Left lung (tissue), 10 donors: Measurements from ENCODE around the gene TP53BP1. TPM values are rescaled to one million over a fixed set of nuclear protein-coding genes. Genes with fewer than 3 reads are reported as not detected.

ENCODE experiments used
- ATAC-seq: fragments of 200-7000 bp; cut with Tn5 transposase; one replicate; pipeline ENCODE4 v1.9.1; 2020; ENCODE audit warnings: moderate library complexity
- DNase-seq, 4 donors: peaks; one replicate each; pipeline ENCODE4 v3.0.0-alpha.2; 2013 to 2020
- H3K27ac ChIP-seq, 2 donors: fragments of 200-600 bp; sonication (generic) in 1 of 2; one replicate each; pipeline versions ENCODE4 v1.5.0 to v1.8.0; 2020 to 2021
- H3K27me3 ChIP-seq, 2 donors: fragments of 200-600 bp; sonication (generic) in 1 of 2; one replicate each; pipeline versions ENCODE4 v1.5.0 to v1.8.0; 2020 to 2021
- H3K36me3 ChIP-seq, 2 donors: fragments of 200-600 bp; sonication (generic) in 1 of 2; one replicate each; pipeline versions ENCODE4 v1.5.0 to v1.8.0; 2020 to 2021
- H3K4me1 ChIP-seq, 2 donors: fragments of 200-600 bp; one replicate each; pipeline ENCODE4 v1.8.0; 2021
- H3K4me3 ChIP-seq, 2 donors: fragments of 200-600 bp; sonication (generic) in 1 of 2; one replicate each; pipeline versions ENCODE4 v1.5.0 to v1.8.0; 2020 to 2021; ENCODE audit warnings: mild to moderate bottlenecking in 1 of 2
- H3K9me3 ChIP-seq, 2 donors: fragments of 200-600 bp; sonication (generic) in 1 of 2; one replicate each; pipeline versions ENCODE4 v1.5.0 to v1.8.0; 2020 to 2021
- intact Hi-C, 2 donors: fragments of 100-400 bp; cut with DNase I; formaldehyde crosslinking; loops; one replicate each; pipeline versions ENCODE4 v1.11.2 to v1.14.2; 2022
- polyA plus RNA-seq, 6 donors: library from polyadenylated mRNA; unstranded; fragments of 120-200 nt; gene quantifications; one replicate each; pipeline ENCODE4 v1.2.1, GENCODE V29; 2013; ENCODE audit not compliant: insufficient read length in 6 of 6
- total RNA-seq, 2 donors: library from RNA; stranded (reverse); fragmentation: NEBNext Ultra II Directional; extraction: Animal tissue kit (Norgen Biotek cat#: 25700); gene quantifications; one replicate each; pipeline ENCODE4 v1.2.1, GENCODE V29; 2021
- TF ChIP-seq, protein P1 (sequence below), 2 donors: fragments of 200-600 bp; sonication (generic) in 1 of 2; IDR thresholded peaks; one replicate each; pipeline versions ENCODE4 v1.5.0 to v1.8.0; 2021; ENCODE audit warnings: antibody characterized with exemption in 2 of 2
- donor health status: DM: no; HTN: yes; CAD: no.
- donor health status: DM: no; HTN: no; CAD: no.

The TP53BP1 gene
- total and polyA plus RNA-seq, 8 donors, result 32.7 to 112 (median 90.0) TPM

DNA sequence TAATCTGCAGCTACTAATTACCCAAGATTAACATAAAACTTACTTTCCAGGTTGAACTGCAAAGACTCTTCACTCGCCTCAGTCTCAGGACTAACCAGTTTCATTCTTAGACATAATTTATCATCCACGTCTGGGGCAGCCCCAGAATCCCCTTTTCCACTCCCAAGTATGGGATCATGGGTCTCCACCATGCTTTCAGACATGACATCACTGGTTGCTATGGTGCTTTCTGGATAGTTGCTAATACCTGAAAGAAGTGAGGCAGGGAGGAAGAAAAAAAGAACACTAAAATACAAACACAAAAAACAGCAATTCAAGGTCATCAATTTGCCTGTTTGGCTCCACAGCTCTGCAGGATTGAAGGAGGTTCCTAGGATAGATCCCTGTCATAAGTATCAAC, 46.6 kb downstream of the TP53BP1 start:
- TF ChIP-seq, protein P1, sequence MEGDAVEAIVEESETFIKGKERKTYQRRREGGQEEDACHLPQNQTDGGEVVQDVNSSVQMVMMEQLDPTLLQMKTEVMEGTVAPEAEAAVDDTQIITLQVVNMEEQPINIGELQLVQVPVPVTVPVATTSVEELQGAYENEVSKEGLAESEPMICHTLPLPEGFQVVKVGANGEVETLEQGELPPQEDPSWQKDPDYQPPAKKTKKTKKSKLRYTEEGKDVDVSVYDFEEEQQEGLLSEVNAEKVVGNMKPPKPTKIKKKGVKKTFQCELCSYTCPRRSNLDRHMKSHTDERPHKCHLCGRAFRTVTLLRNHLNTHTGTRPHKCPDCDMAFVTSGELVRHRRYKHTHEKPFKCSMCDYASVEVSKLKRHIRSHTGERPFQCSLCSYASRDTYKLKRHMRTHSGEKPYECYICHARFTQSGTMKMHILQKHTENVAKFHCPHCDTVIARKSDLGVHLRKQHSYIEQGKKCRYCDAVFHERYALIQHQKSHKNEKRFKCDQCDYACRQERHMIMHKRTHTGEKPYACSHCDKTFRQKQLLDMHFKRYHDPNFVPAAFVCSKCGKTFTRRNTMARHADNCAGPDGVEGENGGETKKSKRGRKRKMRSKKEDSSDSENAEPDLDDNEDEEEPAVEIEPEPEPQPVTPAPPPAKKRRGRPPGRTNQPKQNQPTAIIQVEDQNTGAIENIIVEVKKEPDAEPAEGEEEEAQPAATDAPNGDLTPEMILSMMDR (IDR thresholded peaks at IDR 0.05), result no peak
- ATAC-seq, result no peak
- no peaks in the 10 kb centered on the region for H3K9me3 ChIP-seq

GRCh38 chr15:43441316-43441715, 51.6 kb downstream of the TP53BP1 start:
- Histone ChIP-seq H3K9me3 (no peaks in the 10 kb centered on the region), H3K27ac (peak overlapping the region; percentile 7 to 27), H3K27me3 (no peaks in the 10 kb centered on the region), H3K4me3 (no peak overlapping the region), H3K4me1 (peaks cover 0 to 4% of the 10 kb centered on the region in 2 donors), H3K36me3 (peaks cover 4 to 27% of the 10 kb centered on the region in 2 donors)
- peak in 1 of 4 donors; percentile 7 for DNase-seq
- TF ChIP-seq, protein P1 (IDR thresholded peaks at IDR 0.05), result no peak
- intact Hi-C loops, result no loop called here
- peak; percentile 23 for ATAC-seq

More for the DNA sequence above, 46.6 kb downstream of the TP53BP1 start:
- H3K36me3 ChIP-seq, result peaks cover 0 to 15% of the 10 kb centered on the region in 2 donors
- no peaks in the 10 kb centered on the region for H3K27me3 ChIP-seq
- H3K27ac ChIP-seq, result no peak overlapping the region
- no peak overlapping the region for H3K4me3 ChIP-seq
- intact Hi-C loops, result no loop called here
- no peak for DNase-seq
- no peaks in the 10 kb centered on the region for H3K4me1 ChIP-seq

GRCh38 chr15:43440721-43441281, 52.2 kb downstream of the TP53BP1 start:
- TF ChIP-seq, protein P1 (IDR thresholded peaks at IDR 0.05), result peak; percentile 16 to 30
- intact Hi-C loops, result no loop called here
- Histone ChIP-seq H3K4me3 (no peak overlapping the region), H3K27ac (peak overlapping the region; percentile 27 to 29), H3K36me3 (peaks cover 4 to 24% of the 10 kb centered on the region in 2 donors), H3K9me3 (no peaks in the 10 kb centered on the region), H3K4me1 (peaks cover 0 to 4% of the 10 kb centered on the region in 2 donors), H3K27me3 (no peaks in the 10 kb centered on the region)
- peak in 2 of 4 donors; percentile 69 to 84 for DNase-seq
- peak; percentile 95 for ATAC-seq

- Histone ChIP-seq H3K27me3 (no peaks in the 10 kb centered on the region), H3K4me3 (no peak overlapping the region)
Measured at GRCh38 chr15:43439268-43439667, 53.7 kb downstream of the TP53BP1 start.

DNA sequence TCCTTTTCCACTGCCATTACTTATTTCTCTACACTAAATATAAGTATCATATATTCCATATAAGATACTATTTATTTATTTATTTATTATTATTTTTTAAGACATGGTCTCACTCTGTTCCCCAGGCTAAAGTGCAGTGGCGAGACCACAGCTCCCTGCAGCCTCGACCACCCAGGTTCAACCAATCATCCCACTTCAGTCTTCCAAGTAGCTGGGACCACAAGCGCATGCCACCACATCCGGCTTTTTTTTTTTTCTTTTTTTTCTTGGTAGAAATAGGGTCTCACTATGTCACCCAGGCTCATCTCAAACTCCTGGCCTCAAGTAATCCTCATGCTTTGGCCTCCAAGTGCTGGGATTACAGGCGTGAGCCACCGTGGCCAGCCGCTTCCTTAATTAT, 56.6 kb downstream of the TP53BP1 start:
- Histone ChIP-seq H3K4me1 (peaks cover 0 to 4% of the 10 kb centered on the region in 2 donors), H3K36me3 (peaks cover 4 to 47% of the 10 kb centered on the region in 2 donors), H3K9me3 (no peaks in the 10 kb centered on the region), H3K27me3 (no peaks in the 10 kb centered on the region), H3K4me3 (no peak overlapping the region), H3K27ac (no peak overlapping the region)
- ATAC-seq (no peak), DNase-seq (no peak)
- intact Hi-C loops, result no loop called here
- TF ChIP-seq, protein P1 (IDR thresholded peaks at IDR 0.05), result no peak

More at GRCh38 chr15:43439268-43439667, 53.7 kb downstream of the TP53BP1 start:
- Histone ChIP-seq H3K4me1 (peaks cover 0 to 4% of the 10 kb centered on the region in 2 donors), H3K36me3 (peaks cover 4 to 27% of the 10 kb centered on the region in 2 donors), H3K27ac (no peak overlapping the region), H3K9me3 (no peaks in the 10 kb centered on the region)
- DNase-seq (no peak), ATAC-seq (no peak)
- TF ChIP-seq, protein P1 (IDR thresholded peaks at IDR 0.05), result no peak
- intact Hi-C loops, result no loop called here
